CD14-positive monocyte (primary cell): Measurements from ENCODE around the gene CEACAM1. TPM values are rescaled to one million over a fixed set of nuclear protein-coding genes. Genes with fewer than 3 reads are reported as not detected.

ENCODE experiments used
- DNase-seq, 3 donors: peaks; one replicate each; pipeline ENCODE4 v3.0.0-alpha.2; 2011 to 2022
- H2AFZ ChIP-seq: 2 replicates; pipeline ENCODE4 v1.6.0; 2012; ENCODE audit warnings: mild to moderate bottlenecking, low read depth, low read length, inconsistent platforms; ENCODE audit not compliant: insufficient read depth, poor library complexity, severe bottlenecking
- H3K27ac ChIP-seq, 2 donors: 1 replicate in 1 of 2; 2 replicates in 1 of 2; pipeline ENCODE4 v1.5.1; 2012 to 2013; ENCODE audit warnings: low read length in 2 of 2, control low read depth in 1 of 2, inconsistent platforms in 1 of 2, low read depth in 1 of 2, mild to moderate bottlenecking in 1 of 2
- H3K27me3 ChIP-seq, 2 donors: one replicate each; pipeline versions ENCODE4 v1.6.0 to v1.6.1; 2011 to 2013; ENCODE audit warnings: low read length in 2 of 2; ENCODE audit not compliant: control insufficient read depth in 2 of 2, insufficient read depth in 2 of 2
- H3K36me3 ChIP-seq, 2 donors: replicated peaks in 1 of 2; 1 replicate in 1 of 2; 2 replicates in 1 of 2; pipeline versions ENCODE4 v1.5.1 to v1.6.1; 2012 to 2013; ENCODE audit warnings: low read length in 2 of 2, control low read depth in 1 of 2, inconsistent platforms in 1 of 2, mild to moderate bottlenecking in 1 of 2; ENCODE audit not compliant: insufficient read depth in 2 of 2, control insufficient read depth in 1 of 2
- H3K4me1 ChIP-seq, 2 donors: 1 replicate in 1 of 2; 2 replicates in 1 of 2; pipeline versions ENCODE4 v1.5.1 to v1.6.1; 2012 to 2013; ENCODE audit warnings: low read length in 2 of 2, control low read depth in 1 of 2, inconsistent platforms in 1 of 2, mild to moderate bottlenecking in 1 of 2, moderate library complexity in 1 of 2; ENCODE audit not compliant: insufficient read depth in 2 of 2, control insufficient read depth in 1 of 2
- H3K4me2 ChIP-seq: replicated peaks from 2 replicates; pipeline ENCODE3; 2012; ENCODE audit warnings: low read length, moderate library complexity, mild to moderate bottlenecking; ENCODE audit not compliant: poor library complexity, severe bottlenecking; ENCODE audit errors: extremely low read depth
- H3K4me3 ChIP-seq, 3 experiments: fragments of 200-600 bp in 1 of 3; sonication (generic) in 1 of 3; replicated peaks in 1 of 3; 1 replicate in 2 of 3; 2 replicates in 1 of 3; pipeline ENCODE4 v1.5.1; 2011 to 2013; ENCODE audit warnings: low read length in 3 of 3, mild to moderate bottlenecking in 3 of 3, control low read depth in 2 of 3, low read depth in 2 of 3, inconsistent platforms in 1 of 3, moderate library complexity in 1 of 3
- H3K79me2 ChIP-seq: 2 replicates; pipeline ENCODE4 v1.6.0; 2012; ENCODE audit warnings: mild to moderate bottlenecking, control low read depth, inconsistent platforms, low read length, moderate library complexity; ENCODE audit not compliant: insufficient read depth
- H3K9ac ChIP-seq: 2 replicates; pipeline ENCODE4 v1.6.0; 2017; ENCODE audit warnings: low read length, mild to moderate bottlenecking; ENCODE audit not compliant: insufficient read depth, poor library complexity, severe bottlenecking
- H3K9me3 ChIP-seq, 2 donors: replicated peaks in 1 of 2; 1 replicate in 1 of 2; 2 replicates in 1 of 2; pipeline versions ENCODE4 v1.5.1 to v1.6.1; 2012 to 2013; ENCODE audit warnings: low read length in 2 of 2, control low read depth in 1 of 2; ENCODE audit not compliant: control insufficient read depth in 1 of 2, insufficient read depth in 1 of 2
- H4K20me1 ChIP-seq: 2 replicates; pipeline ENCODE4 v1.6.0; 2012; ENCODE audit warnings: mild to moderate bottlenecking, low read length, control low read depth, moderate library complexity; ENCODE audit not compliant: insufficient read depth
- H3K27ac Mint-ChIP-seq, 7 donors: one replicate each; pipeline ENCODE4 v1.8.0; 2020; ENCODE audit warnings: mild to moderate bottlenecking in 7 of 7, mixed read lengths in 7 of 7, moderate library complexity in 6 of 7, inconsistent platforms in 2 of 7
- H3K27me3 Mint-ChIP-seq, 3 donors: one replicate each; pipeline ENCODE4 v1.8.0; 2021 to 2022; ENCODE audit warnings: low read depth in 3 of 3, mild to moderate bottlenecking in 3 of 3, mixed read lengths in 3 of 3, moderate library complexity in 3 of 3, inconsistent platforms in 1 of 3
- H3K36me3 Mint-ChIP-seq, 2 donors: one replicate each; pipeline ENCODE4 v1.8.0; 2020; ENCODE audit warnings: mixed read lengths in 2 of 2, inconsistent platforms in 1 of 2, mild to moderate bottlenecking in 1 of 2
- H3K4me1 Mint-ChIP-seq: one replicate; pipeline ENCODE4 v1.8.0; 2020; ENCODE audit warnings: mild to moderate bottlenecking, mixed read lengths
- H3K4me3 Mint-ChIP-seq, 2 donors: one replicate each; pipeline ENCODE4 v1.8.0; 2020; ENCODE audit warnings: mild to moderate bottlenecking in 2 of 2, mixed read lengths in 2 of 2, moderate library complexity in 1 of 2
- H3K9me3 Mint-ChIP-seq, 7 donors: one replicate each; pipeline ENCODE4 v1.8.0; 2020 to 2022; ENCODE audit warnings: mixed read lengths in 7 of 7, mild to moderate bottlenecking in 6 of 7, moderate library complexity in 6 of 7, inconsistent platforms in 2 of 7
- WGBS: methylation state at CpG from one replicate; pipeline ENCODE4 v1.1.5; 2013; ENCODE audit warnings: missing lambda C conversion rate; ENCODE audit not compliant: insufficient coverage; 5-methylcytosine and 5-hydroxymethylcytosine counted together
- intact Hi-C, 2 donors: fragments of 100-400 bp; cut with micrococcal nuclease; formaldehyde crosslinking; loops; one replicate each; pipeline versions ENCODE4 v1.15.0 to v1.15.1; 2023
- polyA plus RNA-seq, 3 donors: library from polyadenylated mRNA; depleted of rRNA in 1 of 3; unstranded in 2 of 3; stranded (reverse) in 1 of 3; fragments of 300-500 nt in 2 of 3; fragments of >200 nt in 1 of 3; fragmentation: Illumina TruSeq in 2 of 3; gene quantifications; 1 replicate in 2 of 3; 2 replicates in 1 of 3; pipeline ENCODE4 v1.2.3, GENCODE V29; 2012 to 2021
- TF ChIP-seq, protein P1 (sequence below): fragments of 200-600 bp; IDR thresholded peaks from one replicate; pipeline ENCODE4 v1.8.0; 2022; ENCODE audit warnings: antibody characterized with exemption, mild to moderate bottlenecking

The CEACAM1 gene
- polyA plus RNA-seq, 3 donors, result 0.09 to 0.40 (median 0.22) TPM

DNA sequence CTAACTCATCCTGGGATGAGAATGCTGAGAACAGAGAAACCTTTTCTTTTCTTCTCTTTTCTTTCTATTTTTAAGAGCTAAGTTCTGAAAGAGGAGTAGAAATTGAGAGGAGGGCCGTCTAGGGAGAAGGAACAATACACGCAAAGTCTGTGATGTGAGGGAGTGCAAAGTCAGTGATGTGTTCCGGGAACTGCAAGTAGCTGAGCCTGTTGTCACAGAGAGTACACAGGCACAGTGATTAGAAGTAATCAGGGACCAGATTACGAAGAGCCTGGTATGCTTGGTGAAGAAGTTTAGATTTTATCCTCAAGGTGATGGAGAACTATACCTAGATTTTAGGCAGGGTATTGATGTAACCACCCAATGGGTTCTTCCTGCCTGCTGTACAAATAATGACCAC, 53.5 kb downstream of the CEACAM1 start:
- H3K27me3 Mint-ChIP-seq, result peaks cover 14 to 29% (median 22%) of the 10 kb centered on the region in 3 donors
- no peaks in the 10 kb centered on the region for H3K79me2 ChIP-seq

DNA sequence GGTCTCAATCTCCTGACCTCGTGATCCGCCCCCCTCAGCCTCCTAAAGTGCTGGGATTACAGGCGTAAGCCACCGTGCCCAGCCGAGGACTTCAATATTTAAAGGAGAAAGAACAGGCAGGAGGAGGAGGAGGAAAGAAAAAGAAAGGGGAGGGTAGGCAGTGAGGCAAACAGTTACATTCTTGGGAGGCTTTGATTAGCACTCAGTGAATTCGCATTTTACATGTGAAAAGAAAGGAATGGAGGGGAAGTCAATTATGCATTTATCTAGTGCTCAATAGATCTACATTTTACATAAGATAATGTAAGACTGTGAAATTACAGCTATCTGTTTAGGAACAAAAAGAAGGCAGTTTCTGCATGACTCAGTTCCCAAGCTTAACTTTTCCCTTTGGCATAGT, 54.6 kb downstream of the CEACAM1 start:
- no peak overlapping the region for H3K27ac Mint-ChIP-seq

More for the DNA sequence above, 53.5 kb downstream of the CEACAM1 start:
- Histone ChIP-seq H4K20me1 (no peaks in the 10 kb centered on the region), H3K36me3 (no peaks in the 10 kb centered on the region), H3K27me3 (peaks cover 2% of the 10 kb centered on the region in 2 donors), H3K4me3 (no peak overlapping the region), H3K9ac (no peak overlapping the region), H3K4me2 (no peak overlapping the region), H3K4me1 (peaks cover 5 to 8% of the 10 kb centered on the region in 2 donors), H3K27ac (no peak overlapping the region), H3K9me3 (no peaks in the 10 kb centered on the region), H2AFZ (no peak overlapping the region)
- Mint-ChIP-seq H3K36me3 (no peaks in the 10 kb centered on the region), H3K9me3 (no peaks in the 10 kb centered on the region), H3K4me1 (peaks cover 8% of the 10 kb centered on the region), H3K27ac (no peak overlapping the region), H3K4me3 (no peak overlapping the region)
- no peak for DNase-seq
- WGBS, result 89% methylated on average over 4 of the region's 4 CpGs
- TF ChIP-seq, protein P1, sequence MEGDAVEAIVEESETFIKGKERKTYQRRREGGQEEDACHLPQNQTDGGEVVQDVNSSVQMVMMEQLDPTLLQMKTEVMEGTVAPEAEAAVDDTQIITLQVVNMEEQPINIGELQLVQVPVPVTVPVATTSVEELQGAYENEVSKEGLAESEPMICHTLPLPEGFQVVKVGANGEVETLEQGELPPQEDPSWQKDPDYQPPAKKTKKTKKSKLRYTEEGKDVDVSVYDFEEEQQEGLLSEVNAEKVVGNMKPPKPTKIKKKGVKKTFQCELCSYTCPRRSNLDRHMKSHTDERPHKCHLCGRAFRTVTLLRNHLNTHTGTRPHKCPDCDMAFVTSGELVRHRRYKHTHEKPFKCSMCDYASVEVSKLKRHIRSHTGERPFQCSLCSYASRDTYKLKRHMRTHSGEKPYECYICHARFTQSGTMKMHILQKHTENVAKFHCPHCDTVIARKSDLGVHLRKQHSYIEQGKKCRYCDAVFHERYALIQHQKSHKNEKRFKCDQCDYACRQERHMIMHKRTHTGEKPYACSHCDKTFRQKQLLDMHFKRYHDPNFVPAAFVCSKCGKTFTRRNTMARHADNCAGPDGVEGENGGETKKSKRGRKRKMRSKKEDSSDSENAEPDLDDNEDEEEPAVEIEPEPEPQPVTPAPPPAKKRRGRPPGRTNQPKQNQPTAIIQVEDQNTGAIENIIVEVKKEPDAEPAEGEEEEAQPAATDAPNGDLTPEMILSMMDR, result no peak
- intact Hi-C loops, result no loop called here

More for the DNA sequence above, 54.6 kb downstream of the CEACAM1 start:
- Mint-ChIP-seq H3K36me3 (no peaks in the 10 kb centered on the region), H3K4me3 (no peak overlapping the region), H3K4me1 (peaks cover 10% of the 10 kb centered on the region), H3K27me3 (peaks cover 9 to 25% (median 15%) of the 10 kb centered on the region in 3 donors), H3K9me3 (no peaks in the 10 kb centered on the region)
- Histone ChIP-seq H4K20me1 (no peaks in the 10 kb centered on the region), H3K4me1 (peaks cover 10 to 13% of the 10 kb centered on the region in 2 donors), H3K36me3 (no peaks in the 10 kb centered on the region), H3K27me3 (peaks cover 2% of the 10 kb centered on the region in 2 donors), H3K9me3 (no peaks in the 10 kb centered on the region), H3K4me3 (no peak overlapping the region), H3K4me2 (no peak overlapping the region), H3K9ac (no peak overlapping the region), H2AFZ (no peak overlapping the region), H3K79me2 (no peaks in the 10 kb centered on the region), H3K27ac (no peak overlapping the region)
- TF ChIP-seq, protein P1, result no peak
- WGBS, result 90% methylated on average over 3 of the region's 6 CpGs
- no peak for DNase-seq
- intact Hi-C loops, result no loop called here
